Endothelial cell of umbilical vein (primary cell): ENCODE measurements around the gene PHF1. TPM values are rescaled to one million over a fixed set of nuclear protein-coding genes. Genes with fewer than 3 reads are reported as not detected.

Experiments
- BruUV-seq: library from RNA; stranded (reverse); fragments of 400-500 nt; replicated peaks from 2 replicates; lab custom pipeline; 2021; lab: Mats Ljungman, UMichigan
- CTCF ChIA-PET: fragments of 300-600, 350-600 bp; sonication (Branson Sonifier 250); formaldehyde crosslinking; loops from one replicate; lab custom pipeline; 2021; ENCODE audit warnings: antibody characterized with exemption, inconsistent platforms; lab: Charles Lee
- POLR2A ChIA-PET: fragments of 300-600, 350-600 bp; sonication (Branson Sonifier 250); formaldehyde crosslinking; loops from one replicate; lab custom pipeline; 2021; ENCODE audit warnings: antibody characterized with exemption, inconsistent platforms; lab: Charles Lee
- DNase-seq: peaks from one replicate; pipeline ENCODE4 v3.0.0-alpha.2; 2011; ENCODE audit warnings: low read depth, low spot score
- FAIRE-seq: peaks from 2 replicates; lab custom pipeline; 2011; peaks lifted over from hg19 to GRCh38; lab: Jason Lieb, UNC
- H2AFZ ChIP-seq: 2 replicates; pipeline ENCODE4 v1.6.0; 2012; ENCODE audit warnings: low read depth, low read length, control low read depth, inconsistent platforms
- H3K27ac ChIP-seq: 2 replicates; pipeline ENCODE4 v1.5.1; 2011; ENCODE audit warnings: low read depth, mild to moderate bottlenecking, control low read depth, low read length, moderate library complexity; ENCODE audit not compliant: insufficient read depth
- H3K27me3 ChIP-seq, 2 experiments: 2 replicates each; pipeline versions ENCODE4 v1.6.0 to v1.6.1; 2011; ENCODE audit warnings: low read length in 2 of 2, mixed read lengths in 1 of 2; ENCODE audit not compliant: control insufficient read depth in 2 of 2, insufficient read depth in 2 of 2
- H3K36me3 ChIP-seq, 2 experiments: 2 replicates in 1 of 2; 3 replicates in 1 of 2; pipeline ENCODE4 v1.5.1; 2011; ENCODE audit warnings: low read length in 2 of 2, mild to moderate bottlenecking in 1 of 2, moderate library complexity in 1 of 2; ENCODE audit not compliant: control insufficient read depth in 2 of 2, insufficient read depth in 2 of 2; ENCODE audit errors: extremely low read depth in 1 of 2
- H3K4me1 ChIP-seq: 3 replicates; pipeline ENCODE4 v1.5.1; 2011; ENCODE audit warnings: mild to moderate bottlenecking, low read length; ENCODE audit not compliant: control insufficient read depth, insufficient read depth; ENCODE audit errors: extremely low read depth
- H3K4me2 ChIP-seq: 2 replicates; pipeline ENCODE4 v1.6.1; 2011; ENCODE audit warnings: low read length, control low read depth, mixed read lengths; ENCODE audit not compliant: insufficient read depth
- H3K4me3 ChIP-seq, 3 experiments: fragments of 200-600 bp in 1 of 3; sonication (generic), shearing (Covaris generic) in 1 of 3; replicated peaks in 1 of 3; 2 replicates each; pipeline ENCODE4 v1.5.1; 2011 to 2016; ENCODE audit warnings: control low read depth in 3 of 3, low read length in 3 of 3, mild to moderate bottlenecking in 2 of 3, inconsistent platforms in 1 of 3, low read depth in 1 of 3, moderate library complexity in 1 of 3; ENCODE audit not compliant: insufficient read depth in 1 of 3
- H3K79me2 ChIP-seq: 2 replicates; pipeline ENCODE4 v1.6.0; 2012; ENCODE audit warnings: low read length, inconsistent platforms; ENCODE audit not compliant: control insufficient read depth, insufficient read depth
- H3K9ac ChIP-seq: replicated peaks from 2 replicates; pipeline ENCODE3; 2011; ENCODE audit warnings: low read length, control low read depth; ENCODE audit not compliant: insufficient read depth; ENCODE audit errors: extremely low read depth
- H3K9me1 ChIP-seq: replicated peaks from 3 replicates; pipeline ENCODE4 v1.6.0; 2011; ENCODE audit warnings: mild to moderate bottlenecking, low read length; ENCODE audit not compliant: control insufficient read depth, insufficient read depth; ENCODE audit errors: extremely low read depth
- H3K9me3 ChIP-seq: replicated peaks from 2 replicates; pipeline ENCODE4 v1.5.1; 2012; ENCODE audit warnings: low read length, inconsistent platforms; ENCODE audit not compliant: control insufficient read depth, insufficient read depth
- H4K20me1 ChIP-seq: replicated peaks from 2 replicates; pipeline ENCODE3; 2011; ENCODE audit warnings: mild to moderate bottlenecking, low read length; ENCODE audit not compliant: control insufficient read depth, insufficient read depth; ENCODE audit errors: extremely low read depth
- CTCF ChIP-seq, 2 donors: IDR thresholded peaks; 1 replicate in 1 of 2; 2 replicates in 1 of 2; pipeline ENCODE4 v1.5.1; 2011; ENCODE audit warnings: low read length in 2 of 2, mild to moderate bottlenecking in 2 of 2, moderate library complexity in 2 of 2, control low read depth in 1 of 2, inconsistent platforms in 1 of 2, low read depth in 1 of 2; ENCODE audit not compliant: insufficient read depth in 1 of 2; ENCODE audit errors: extremely low read depth in 1 of 2
- FOS ChIP-seq: IDR thresholded peaks from 2 replicates; pipeline ENCODE4 v1.6.1; 2011; ENCODE audit warnings: mild to moderate bottlenecking, low read length, moderate library complexity, borderline replicate concordance; ENCODE audit not compliant: insufficient read depth
- JUN ChIP-seq: IDR thresholded peaks from 2 replicates; pipeline ENCODE4 v1.6.1; 2011; ENCODE audit warnings: borderline replicate concordance, low read depth; ENCODE audit not compliant: insufficient read length, insufficient read depth
- MYC ChIP-seq: IDR thresholded peaks from one replicate; pipeline ENCODE4 v1.6.1; 2011; ENCODE audit warnings: mild to moderate bottlenecking, low read depth, low read length
- POLR2A ChIP-seq: IDR thresholded peaks from 2 replicates; pipeline ENCODE4 v1.6.1; 2012; ENCODE audit warnings: low read depth, mild to moderate bottlenecking, control low read depth, low read length
- POLR2AphosphoS5 ChIP-seq: IDR thresholded peaks from 2 replicates; pipeline ENCODE4 v1.6.1; 2012; ENCODE audit warnings: low read depth, mild to moderate bottlenecking, control low read depth, low read length, moderate library complexity; ENCODE audit not compliant: insufficient read depth
- dilution Hi-C: fragments of 300-500 bp; cut with MboI; formaldehyde crosslinking; loops from one replicate; pipeline ENCODE4 v1.15.0; 2019; ENCODE audit warnings: low sequenced_read_pairs; ENCODE audit not compliant: extremely low pct_ligation_motif_present
- intact Hi-C: fragments of 100-400 bp; cut with micrococcal nuclease; formaldehyde crosslinking; loops from one replicate; pipeline ENCODE4 v1.10.0; 2022
- polyA plus RNA-seq, 4 experiments: library from polyadenylated mRNA; depleted of rRNA in 3 of 4; stranded (reverse) in 3 of 4; unstranded in 1 of 4; fragments of >200 nt; gene quantifications; 2 replicates each; pipeline versions ENCODE4 v1.2.1 to v1.2.3, GENCODE V29; 2011 to 2012; ENCODE audit warnings: missing spikeins in 1 of 4
- total RNA-seq: library from RNA; stranded (reverse); gene quantifications from 2 replicates; pipeline ENCODE4 v1.2.3, GENCODE V29; 2021

PHF1 gene
- total and polyA plus RNA-seq, 2 donors (not counting 3 experiments of a cell fraction or from before 2014, with no cell fraction given), result 32.5 to 53.1 TPM

GRCh38 chr6:33383427-33384185 is 27.2 kb upstream of the PHF1 start:
- DNase-seq, result no peak
- H3K27me3 ChIP-seq, result no peaks in the 10 kb centered on the region
- H3K27ac ChIP-seq, result no peak overlapping the region
- H3K4me3 ChIP-seq, result no peak overlapping the region
- no peak for FAIRE-seq
- no peaks in the 10 kb centered on the region for H3K4me1 ChIP-seq
- POLR2A ChIA-PET, result no interaction called here
- H2AFZ ChIP-seq, result no peak overlapping the region
- intact Hi-C loops (no loop called here), dilution Hi-C loops (no loop called here)
- no peaks in the 10 kb centered on the region for H3K79me2 ChIP-seq
- H4K20me1 ChIP-seq, result no peaks in the 10 kb centered on the region
- no peaks in the 10 kb centered on the region for H3K36me3 ChIP-seq
- H3K4me2 ChIP-seq, result no peak overlapping the region
- BruUV-seq, result no TSS peak
- CTCF ChIA-PET, result no interaction called here
- H3K9ac ChIP-seq, result no peak overlapping the region
- TF ChIP-seq JUN (no peak), POLR2A (no peak), MYC (no peak), POLR2AphosphoS5 (no peak), FOS (no peak)
- H3K9me1 ChIP-seq, result no peaks in the 10 kb centered on the region
- no peaks in the 10 kb centered on the region for H3K9me3 ChIP-seq

GRCh38 chr6:33384581-33385020 is 26.2 kb upstream of the PHF1 start:
- Histone ChIP-seq H3K27ac (no peak overlapping the region), H3K4me1 (no peaks in the 10 kb centered on the region), H3K9me1 (no peaks in the 10 kb centered on the region), H4K20me1 (no peaks in the 10 kb centered on the region), H3K27me3 (no peaks in the 10 kb centered on the region), H3K4me2 (no peak overlapping the region), H3K79me2 (no peaks in the 10 kb centered on the region), H2AFZ (peak overlapping the region; percentile 60), H3K9ac (no peak overlapping the region), H3K9me3 (no peaks in the 10 kb centered on the region), H3K36me3 (no peaks in the 10 kb centered on the region), H3K4me3 (no peak overlapping the region)
- intact Hi-C loops (no loop called here), dilution Hi-C loops (no loop called here)
- peak; percentile 62 for FAIRE-seq
- no TSS peak for BruUV-seq
- ChIA-PET CTCF (no interaction called here), POLR2A (no interaction called here)
- DNase-seq, result peak; percentile 41
- TF ChIP-seq CTCF (IDR thresholded peaks at IDR 0.05; ENCODE audit: extremely low read depth in 1 of 2, insufficient read depth in 1 of 2, low read depth in 1 of 2, low read length in 2 of 2), result peak; percentile 24 to 35
- TF ChIP-seq JUN, result no peak
